ENCODE data around the gene CBX1.
A peak's percentile ranks its signal among the peaks of the same experiment; 100 is the strongest.

CBX1 gene

DNA sequence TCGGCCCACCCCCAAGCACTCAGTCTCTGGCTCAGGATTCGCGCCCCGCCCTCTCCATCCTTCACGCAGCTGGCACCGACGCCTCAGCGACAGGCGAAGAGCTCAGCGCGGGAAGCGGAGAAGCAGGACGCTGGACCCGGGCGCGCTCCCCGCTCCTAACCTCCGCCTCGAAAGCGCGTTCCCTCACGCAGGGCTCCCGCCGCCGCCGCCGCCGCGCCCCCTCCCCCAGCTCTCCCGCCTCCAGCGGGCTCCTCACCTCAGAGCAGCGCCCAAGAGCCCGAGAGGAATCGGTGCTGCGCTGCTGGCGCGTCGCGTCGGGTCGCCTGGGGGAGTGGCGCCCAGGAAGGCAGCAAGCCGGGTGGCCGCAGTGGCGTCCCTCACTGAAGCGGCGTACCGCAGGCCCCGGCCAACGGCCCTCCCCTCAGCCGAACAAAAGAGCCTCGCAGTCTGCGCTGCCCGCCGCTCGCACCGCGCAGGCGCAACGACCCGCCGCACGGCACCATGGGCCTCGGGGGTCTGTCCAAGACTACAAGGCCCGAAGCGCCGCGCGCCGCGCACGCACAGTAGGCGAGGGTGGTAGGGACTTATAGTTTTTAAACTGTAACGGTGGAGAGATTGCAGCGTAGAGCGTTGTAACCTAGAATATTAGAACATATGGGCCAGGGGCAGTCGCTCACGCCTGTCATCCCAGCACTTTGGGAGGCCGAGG lies at the start of gene CBX1:
CBX1 (minus strand) TSS at position 467 of the 709 bp plus-strand sequence. CDS start 24,474 bp downstream, outside the sequence.
- DNase-seq: peak; percentile 95 to 96

DNA sequence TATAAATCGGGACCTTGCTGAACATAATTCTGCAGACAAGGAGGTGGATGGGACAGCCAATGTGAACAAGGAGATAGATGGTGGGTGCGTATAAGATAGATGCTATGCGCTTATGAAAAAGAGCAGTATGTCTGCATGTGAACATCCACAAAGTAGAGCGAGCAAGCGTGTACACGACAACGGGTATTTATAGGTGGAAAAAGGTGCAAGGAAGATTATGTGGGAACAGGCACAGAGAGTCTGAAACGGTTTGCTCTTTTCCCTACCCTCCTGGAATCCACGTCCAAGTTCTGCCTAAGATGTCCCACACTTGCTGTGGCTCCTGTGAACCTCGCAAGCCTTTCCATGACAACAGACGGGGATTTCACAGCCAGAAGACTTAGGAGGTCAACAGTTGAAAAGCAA lies 49.3 kb upstream of the CBX1 start:
- no peak for DNase-seq

DNA sequence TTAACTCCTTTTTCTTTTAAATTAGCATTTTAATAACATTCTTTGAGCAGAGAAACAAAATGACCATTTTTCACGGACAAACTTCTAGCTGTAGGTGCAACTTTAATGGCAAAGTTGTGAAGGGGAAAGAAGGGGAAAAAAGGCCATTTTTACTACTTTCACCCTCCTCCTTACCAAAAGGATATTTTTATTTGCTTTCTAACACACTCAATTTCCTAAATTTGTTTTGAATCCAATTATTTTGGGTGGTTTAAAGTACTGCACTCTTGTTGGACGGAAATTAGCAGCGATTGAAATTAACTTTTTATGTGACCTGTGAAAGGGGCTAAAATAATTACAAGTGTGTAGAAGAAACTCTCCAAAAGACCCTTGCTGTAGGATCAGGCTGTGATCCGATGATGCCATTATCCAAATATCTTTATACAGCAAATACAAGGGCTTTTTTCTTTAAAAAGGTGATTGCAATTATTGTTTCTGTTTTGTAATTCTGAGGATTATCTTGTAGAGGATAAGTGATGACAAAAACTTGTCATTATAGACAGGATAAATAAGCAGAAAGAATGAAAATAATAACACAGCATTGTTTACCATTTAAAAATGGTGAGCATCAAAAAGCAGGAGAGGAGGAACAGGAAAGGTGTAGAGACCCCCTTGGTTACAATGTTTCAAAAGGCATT lies 48.6 kb upstream of the CBX1 start:
- no peak for DNase-seq

DNA sequence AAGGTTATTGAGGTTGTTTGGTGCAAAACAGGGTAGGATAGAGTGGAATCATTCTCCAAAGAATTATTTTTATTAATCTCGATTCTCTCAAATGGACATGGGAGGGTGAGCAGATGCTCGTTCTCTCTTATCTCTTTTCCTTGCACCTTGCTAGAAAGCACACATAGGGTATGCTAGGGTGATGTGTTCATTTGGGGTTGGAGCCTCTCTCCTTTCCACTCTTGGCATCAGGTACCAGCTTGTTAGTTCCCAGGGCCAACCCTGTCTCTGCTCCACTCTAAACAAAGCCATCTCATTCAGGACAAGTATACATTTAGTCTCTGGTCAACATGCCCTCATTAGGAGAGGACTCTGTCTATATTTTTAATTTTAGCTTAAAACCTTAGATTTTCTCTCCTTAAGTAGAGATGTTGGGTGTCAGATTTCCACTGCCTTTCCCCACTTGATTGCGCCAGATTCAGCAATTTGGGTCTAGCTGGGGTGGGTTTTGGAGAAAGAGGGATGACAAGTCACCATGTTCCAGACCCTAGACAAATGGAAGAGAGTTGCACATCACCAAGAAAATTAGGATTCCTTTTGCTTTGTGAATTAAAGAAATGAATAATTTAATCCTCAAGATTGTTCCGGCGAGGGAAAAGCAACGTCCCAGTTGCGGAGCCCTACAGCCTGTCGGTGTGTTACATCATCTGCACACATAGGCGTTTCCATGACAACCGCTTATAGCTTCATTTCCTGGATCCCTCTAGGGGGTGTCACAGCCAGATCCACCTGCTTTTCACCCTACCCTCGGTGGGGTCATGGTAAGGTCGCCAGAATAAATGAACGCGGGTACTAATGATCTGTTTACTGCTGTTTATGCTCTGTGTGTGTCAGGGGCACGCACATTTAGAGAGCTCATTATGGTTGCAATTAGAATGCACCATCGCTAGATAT lies 47.8 kb upstream of the CBX1 start:
- no peak for DNase-seq

DNA sequence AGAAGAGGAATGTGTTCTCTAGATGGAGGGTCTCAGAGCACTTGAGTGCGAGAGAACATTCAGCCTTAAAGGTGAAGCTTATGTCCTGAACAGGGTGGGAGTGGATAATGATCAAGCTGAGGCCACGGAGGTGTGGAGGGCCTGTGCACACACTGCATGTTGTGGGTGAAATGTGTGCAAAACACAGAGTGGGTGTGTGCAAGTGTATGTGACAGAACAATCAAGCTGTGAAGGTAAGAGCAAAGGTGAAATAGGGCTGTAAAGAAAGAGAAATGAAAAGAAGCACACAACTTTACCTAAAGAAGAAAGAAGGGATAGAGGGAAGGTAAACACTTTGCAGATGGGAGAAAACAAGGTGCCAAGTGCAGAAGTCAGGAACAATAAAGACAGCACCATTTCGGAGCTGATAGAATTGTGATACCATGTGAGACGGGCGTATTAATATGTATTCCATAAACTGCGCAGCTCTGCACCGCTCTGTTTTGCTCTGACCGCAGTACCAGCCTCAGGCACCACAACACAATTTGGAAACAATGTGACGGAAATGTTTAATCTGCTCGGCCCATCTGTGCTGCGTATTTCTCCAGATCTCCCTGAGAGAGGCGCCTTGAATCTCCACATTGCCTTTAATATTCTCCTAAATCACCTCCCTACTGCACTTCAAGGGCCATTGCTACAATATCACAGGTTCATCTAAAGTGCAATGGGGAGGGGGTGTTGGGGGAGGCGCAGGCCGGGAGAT lies 46.9 kb upstream of the CBX1 start:
- no peak for DNase-seq

DNA sequence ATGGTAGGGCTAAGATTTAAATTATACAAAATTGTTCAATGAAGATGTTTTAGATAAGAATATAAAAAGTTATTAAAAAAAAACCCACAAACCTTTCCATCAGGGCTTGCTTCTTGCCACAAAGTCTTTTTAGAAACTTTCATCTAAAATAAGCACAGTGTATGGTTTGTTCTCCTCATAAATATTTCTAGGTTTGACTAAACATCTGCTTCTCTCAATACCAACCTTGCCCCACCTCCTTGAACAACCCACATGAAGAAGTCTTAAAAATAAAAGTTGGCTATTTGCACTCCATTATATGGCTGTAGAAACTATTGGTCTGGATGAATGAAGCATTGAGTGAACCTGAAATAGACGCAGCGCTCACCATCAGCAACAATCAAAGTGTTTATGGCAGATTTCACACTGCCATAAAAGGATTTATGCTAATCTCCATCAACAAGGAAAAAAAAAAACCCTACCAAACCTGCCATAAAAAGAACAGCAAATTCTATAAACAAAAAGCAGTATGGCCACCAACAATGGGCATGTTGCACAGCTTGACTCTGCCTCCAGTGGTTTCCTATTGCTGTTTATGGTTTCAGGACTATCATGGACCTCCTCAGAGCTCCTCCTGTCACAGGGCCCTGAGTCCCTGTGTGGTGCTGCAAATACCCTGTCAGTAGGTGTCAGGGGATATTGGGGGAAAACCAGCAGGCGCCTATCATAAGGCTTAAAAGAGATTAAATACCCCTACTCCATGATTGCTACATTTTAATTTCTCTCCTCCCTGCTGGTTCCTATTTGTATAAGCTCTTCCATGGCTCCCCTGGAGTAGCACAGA lies 43.9 kb upstream of the CBX1 start:
- DNase-seq: no peak

DNA sequence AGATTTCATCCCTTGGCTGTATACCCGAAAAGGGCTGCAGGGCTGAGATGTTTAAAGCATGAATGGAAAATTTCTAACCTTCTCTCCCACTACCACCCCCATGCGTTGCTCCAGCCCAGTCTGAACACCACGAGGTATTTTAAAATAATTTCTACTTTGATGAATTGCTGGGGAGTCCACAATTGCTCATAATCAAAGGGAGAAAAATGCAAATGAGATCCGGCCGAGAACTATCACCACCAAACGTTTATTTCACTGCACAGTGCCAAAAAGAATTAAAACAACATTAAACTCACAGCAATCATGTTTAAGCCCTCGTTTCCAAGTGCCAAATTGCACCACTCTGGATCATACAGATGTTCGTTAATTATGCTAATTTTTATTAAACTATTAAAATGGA lies 43.0 kb upstream of the CBX1 start:
- DNase-seq: no peak

DNA sequence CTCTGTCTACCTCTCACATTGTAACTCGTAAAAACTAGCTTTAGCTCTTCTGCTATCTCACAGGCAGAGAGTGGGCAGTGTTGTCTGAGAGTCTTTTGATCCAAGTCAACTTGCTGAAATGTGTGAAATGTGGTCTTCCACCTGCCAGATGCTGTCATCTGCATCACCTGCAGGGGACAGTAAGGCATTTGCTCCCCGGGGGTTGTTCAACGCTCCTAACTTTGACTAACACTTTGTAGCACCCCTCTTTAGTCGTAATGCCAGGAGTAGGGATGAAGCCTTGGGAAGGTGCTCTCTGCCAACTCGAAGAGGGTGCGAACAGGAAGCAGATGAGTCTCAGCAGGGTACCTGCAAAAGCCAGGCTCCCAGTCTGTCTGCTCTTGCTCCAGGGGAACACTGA lies 42.4 kb upstream of the CBX1 start:
- DNase-seq: no peak

DNA sequence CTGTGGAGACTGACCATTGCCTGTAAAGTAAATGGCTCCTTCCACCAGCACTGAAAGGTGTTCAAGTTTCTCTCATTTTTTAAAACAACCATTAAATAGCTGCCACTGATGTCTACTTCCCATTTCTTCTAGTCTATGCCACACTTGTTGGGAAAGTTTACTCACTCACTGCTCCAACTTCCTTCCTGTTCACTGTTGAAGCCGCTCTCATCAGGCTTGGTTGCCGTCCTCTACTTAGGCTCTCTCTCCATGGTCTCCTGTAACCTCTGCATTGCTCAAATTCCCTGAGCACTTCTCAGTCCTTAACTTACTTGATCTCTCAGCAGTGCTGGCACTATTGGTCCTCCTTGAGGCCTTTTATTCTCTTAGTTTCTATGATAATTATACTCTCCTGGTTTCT lies 38.7 kb upstream of the CBX1 start:
- no peak for DNase-seq

DNA sequence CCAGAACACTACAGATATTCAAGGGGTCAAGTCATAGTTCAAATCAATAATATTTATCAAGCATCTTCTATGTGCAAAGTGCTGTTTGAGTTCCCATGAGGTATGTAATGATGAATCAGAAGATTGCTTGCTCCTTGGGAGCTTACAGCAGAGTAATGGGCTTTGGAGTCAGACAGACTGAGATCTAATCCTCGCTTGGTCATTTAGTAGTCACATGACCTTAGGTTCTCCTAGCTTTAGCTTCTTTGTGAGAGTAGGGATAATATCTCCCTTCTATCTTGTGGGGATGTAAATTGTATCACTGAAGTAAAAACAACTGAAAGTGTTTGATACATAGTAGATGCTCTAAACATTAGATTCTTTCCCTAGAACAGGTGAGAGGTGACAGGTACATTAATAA lies 36.4 kb upstream of the CBX1 start:
- no peak for DNase-seq

DNA sequence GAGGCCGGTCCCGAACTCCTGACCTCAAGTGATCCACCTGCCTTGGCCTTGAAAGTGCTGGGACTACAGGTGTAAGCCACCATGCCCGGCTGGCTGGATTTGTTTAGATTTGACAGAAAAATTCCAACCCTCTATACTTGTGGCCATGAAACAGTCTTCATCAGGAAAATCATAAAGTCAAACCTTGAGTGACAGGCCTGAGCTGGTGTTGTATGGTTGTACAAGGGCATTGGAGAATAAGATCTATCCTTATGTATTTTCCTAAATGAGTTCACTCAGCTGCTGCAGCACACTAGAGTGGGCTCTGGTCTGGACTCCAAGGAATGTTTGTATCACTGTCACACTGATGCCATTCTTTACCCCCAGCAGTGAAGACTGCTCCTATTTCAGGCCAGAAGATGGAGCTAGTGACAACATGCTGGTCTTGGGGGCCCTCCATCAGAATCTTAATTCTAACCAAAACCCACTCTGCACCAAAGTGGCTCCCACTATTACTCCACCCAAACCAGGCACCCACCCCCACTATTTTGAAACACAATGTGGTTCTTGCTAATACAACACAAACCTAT lies 33.7 kb upstream of the CBX1 start:
- DNase-seq: peak in 1 of 2 experiments; percentile 6

DNA sequence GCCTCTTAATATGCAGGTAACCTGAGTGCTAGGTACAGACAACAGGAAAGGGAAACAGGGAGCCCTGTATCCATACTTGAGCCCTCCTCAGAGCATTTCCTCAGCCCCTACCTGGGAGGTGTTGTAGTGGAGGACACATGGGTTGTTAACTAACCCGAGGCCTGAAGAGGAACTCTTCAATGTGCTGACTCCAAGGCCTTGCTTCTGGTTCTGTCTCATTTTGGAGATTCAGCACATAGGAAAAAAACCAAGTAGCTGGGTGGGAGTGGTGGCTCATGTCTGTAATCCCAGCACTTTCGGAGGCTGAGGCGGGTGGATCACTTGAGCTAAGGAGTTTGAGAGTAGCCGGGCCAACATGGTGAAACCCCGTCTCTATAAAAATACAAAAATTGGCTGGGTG lies 31.1 kb upstream of the CBX1 start:
- DNase-seq: peak in 1 of 2 experiments; percentile 10

DNA sequence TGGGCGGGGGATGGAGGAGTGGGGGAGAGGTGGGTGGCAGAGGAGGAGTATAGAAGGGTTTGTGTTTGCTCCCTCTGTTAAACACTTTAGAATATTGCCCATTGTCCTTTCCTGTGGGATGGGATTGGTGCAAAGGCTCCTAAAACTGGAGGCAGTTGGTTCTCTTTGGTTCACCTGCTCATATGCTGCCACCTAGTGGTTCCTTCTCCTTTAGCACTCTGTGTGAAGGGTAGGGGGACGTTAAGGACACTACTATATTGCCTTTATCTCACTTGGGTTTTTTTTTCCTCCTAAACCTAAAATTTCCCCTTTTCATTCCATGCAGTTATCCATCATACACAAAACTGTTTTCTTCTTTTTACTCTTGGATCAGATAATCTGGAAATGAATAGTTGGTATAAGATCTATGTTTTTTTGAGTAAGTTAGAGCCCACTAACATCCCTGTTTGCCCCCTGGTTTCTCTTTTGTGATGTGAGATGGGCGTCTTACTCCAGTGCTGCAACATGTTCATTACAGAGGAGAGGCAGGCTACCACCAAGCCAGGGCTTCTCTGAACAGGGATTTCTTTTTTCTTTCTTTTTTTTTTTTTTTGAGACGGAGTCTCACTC lies 30.0 kb upstream of the CBX1 start:
- DNase-seq: peak; percentile 50 to 51

DNA sequence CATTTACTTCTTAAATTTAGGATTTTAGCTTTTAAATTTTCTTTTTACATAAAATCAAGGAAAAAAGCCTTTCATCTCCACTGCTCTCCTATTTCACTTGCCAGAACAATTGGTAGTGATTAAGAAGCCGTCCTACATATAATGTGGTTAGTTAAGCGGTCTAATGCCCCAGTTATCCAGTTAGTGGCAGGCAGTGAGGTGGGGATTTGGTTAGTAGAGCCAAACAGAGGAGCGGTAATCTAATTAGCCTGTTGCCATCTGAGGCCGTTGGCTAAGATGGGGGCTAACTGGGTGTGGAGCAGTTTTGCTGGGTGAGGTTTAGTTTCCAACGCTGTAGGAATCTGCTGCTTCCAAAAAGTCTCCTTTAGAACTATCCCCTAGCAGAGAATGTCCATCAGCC lies 28.7 kb upstream of the CBX1 start:
- peak in 1 of 2 experiments; percentile 10 for DNase-seq

DNA sequence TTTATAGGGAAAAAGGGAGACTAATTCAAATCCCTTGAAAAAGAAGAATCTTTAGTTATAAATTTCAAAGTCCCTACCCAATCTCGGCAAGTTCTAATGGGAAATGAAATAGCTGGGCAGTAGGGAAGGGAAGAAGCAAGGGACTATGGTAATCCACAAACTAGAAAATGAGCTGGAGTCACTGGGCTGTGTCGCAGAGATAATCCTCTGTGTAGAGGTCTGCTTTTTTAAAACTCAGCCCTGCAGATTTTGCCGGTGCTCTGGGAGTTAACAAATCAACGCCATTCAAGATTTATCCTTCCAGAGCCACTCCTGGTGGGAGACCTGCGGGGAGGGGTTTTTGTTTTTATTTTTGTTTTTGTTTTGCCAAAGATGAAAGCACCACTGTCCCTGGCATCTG lies 27.1 kb upstream of the CBX1 start:
- DNase-seq: no peak

DNA sequence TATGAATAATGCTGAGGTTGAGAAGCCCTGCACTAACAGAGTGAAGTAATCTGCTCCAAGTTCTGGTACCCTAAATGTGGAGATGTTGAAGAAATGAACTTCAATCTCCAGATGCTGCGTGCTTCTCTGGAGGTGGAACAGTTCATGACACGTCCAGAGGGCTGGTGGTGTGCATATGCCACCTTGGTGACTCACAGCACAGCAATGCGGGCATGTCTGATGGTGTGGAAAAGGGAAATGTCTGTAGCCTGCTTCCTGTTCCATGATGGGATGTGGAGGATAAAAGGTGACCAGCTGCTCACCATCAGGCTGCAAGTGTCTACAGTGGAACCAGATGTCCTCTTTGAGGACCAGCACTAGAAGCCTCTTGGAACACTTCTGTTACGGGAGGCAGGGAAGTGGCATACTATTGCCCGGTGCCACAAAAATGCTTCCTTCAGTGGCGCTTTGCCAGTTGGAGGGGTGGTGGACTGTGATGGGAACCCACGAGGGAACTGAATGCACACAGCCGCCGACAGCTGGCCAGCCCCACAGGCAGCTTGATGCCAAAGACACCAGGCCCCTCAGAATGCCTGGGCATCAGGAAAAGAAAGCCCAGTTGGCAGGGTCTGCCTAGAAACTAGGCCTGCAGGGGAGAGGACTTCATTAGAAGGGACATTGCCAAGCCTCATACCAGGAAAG lies 26.2 kb upstream of the CBX1 start:
- DNase-seq: no peak

DNA sequence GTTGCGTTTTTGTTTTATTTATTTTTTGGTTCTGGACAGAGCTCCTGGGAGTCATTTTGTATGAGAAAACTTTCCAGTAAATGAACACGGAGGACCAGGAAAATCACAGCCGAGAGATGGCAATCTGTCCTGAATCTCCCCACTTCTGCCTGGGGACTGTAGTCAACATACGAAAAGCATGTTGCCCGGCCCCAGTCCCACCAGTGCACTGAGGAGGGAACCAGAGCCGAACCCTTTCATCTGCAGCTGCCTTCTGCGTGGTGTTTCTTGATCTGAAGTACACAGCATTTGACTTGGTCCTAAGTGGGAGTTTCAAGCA lies 25.2 kb upstream of the CBX1 start:
- no peak for DNase-seq

DNA sequence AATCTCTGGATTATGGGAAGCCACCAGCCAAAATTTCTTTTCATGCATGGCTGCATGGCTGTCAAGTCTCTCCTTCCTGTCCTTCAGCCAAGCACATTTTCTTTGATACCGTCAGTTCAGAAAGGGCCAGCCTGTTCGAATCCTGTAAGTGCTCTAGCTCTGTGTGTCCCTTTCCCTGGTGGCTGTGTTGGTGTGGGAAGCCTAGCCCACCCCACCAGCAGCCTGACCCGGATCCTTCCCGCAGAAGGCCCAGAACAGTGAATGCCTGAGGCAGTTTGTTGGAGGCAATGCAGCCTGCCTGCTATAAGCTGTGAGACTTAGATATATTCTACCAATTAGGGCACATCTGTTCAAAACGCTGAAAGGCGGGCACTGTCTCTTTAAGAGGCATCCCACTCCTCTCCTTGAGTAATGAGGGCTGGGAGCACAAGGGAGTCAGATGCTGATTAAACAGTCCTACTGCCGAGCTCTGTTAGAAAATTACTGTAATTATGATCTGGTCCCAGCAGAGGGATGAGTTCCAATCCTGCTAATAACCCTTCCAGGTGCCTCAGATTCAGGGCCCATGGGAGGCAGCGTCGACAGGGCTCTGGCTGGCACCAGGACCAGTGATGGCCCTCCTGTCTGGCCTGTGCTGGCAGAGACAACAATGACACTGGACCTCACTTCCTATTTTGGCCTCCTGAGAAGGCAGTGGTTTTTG lies 24.7 kb upstream of the CBX1 start:
- no peak for DNase-seq

DNA sequence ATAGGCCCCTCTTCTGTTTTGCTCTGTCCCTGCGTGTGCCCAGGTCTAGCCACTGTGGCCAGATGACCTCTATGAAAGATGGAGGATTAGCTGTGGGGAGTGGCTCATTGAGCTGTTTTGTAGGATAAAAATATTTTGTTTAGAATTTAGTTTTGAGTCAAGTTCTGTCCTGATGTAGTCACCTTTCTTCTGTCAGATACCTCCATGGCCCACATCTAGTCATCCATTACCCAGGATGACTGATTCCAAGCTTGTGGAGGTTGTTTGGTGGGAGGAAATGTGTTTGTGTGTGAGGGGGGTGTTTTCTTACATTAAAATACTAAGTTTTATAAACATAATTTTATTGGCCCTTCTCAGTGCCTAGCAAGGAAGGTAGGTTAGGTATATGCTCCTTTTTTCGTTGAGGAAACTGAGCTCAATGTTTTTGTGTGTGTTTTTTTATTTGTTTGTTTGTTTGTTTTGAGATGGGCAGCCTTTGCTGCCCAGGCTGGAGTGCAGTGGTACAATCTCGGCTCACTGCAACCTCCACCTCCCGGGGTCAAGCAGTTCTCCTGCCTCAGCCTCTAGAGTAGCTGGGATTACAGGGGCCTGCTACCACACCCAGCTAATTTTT lies 22.6 kb upstream of the CBX1 start:
- DNase-seq: no peak

DNA sequence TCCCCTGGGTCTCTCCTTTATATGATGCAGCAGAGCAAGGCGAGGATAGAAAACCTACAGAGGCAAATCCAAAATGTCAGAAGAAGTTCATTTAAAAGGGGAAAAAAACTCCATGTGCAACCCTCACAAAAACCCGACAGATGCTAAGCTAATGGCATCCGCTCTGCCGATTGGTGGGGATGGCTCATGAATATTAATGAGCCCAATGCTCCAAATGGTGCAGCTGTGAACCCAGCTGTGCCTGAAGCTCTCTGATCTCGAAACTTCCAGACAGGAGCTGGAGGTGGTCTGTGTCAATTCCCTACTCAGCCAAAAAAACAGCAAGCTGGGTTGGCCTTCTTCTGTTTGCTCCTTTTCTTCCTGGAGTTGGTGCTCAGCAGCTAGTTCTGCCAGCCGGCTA lies 21.8 kb upstream of the CBX1 start:
- no peak for DNase-seq

All from activated T-cell treated with anti-CD3 and anti-CD28 coated beads, Interleukin-2, amount 50 U/mL, for 48 hours (primary cell).